GM23248 (cell line): ENCODE data around the gene TBKBP1. TPM values are rescaled to one million over a fixed set of nuclear protein-coding genes. Genes with fewer than 3 reads are reported as not detected.

ENCODE experiments used
- DNase-seq: peaks from one replicate; pipeline ENCODE4 v3.0.0-alpha.2; 2015
- H2AFZ ChIP-seq: fragments of 200-600 bp; sonication (generic); 2 replicates; pipeline ENCODE4 v1.6.1; 2016; ENCODE audit warnings: antibody characterized with exemption
- H3F3A ChIP-seq: fragments of 200-600 bp; sonication (generic); 2 replicates; pipeline ENCODE4 v1.6.1; 2016; ENCODE audit warnings: mild to moderate bottlenecking, antibody characterized with exemption, mixed run types; ENCODE audit not compliant: insufficient read depth
- H3K27ac ChIP-seq: fragments of 200-600 bp; sonication (generic); 2 replicates; pipeline ENCODE4 v1.5.1; 2016; ENCODE audit warnings: mild to moderate bottlenecking
- H3K27me3 ChIP-seq: fragments of 200-600 bp; sonication (generic); replicated peaks from 2 replicates; pipeline ENCODE4 v1.6.1; 2016; ENCODE audit warnings: mild to moderate bottlenecking; ENCODE audit not compliant: insufficient read depth
- H3K36me3 ChIP-seq: fragments of 200-600 bp; sonication (generic); 2 replicates; pipeline ENCODE4 v1.6.1; 2016; ENCODE audit warnings: low read depth, mild to moderate bottlenecking
- H3K4me1 ChIP-seq: fragments of 200-600 bp; sonication (generic); 2 replicates; pipeline ENCODE4 v1.6.1; 2016; ENCODE audit warnings: mild to moderate bottlenecking; ENCODE audit not compliant: insufficient read depth
- H3K4me2 ChIP-seq: fragments of 200-600 bp; sonication (generic); one replicate; pipeline ENCODE4 v1.6.1; 2016; ENCODE audit warnings: mild to moderate bottlenecking; ENCODE audit not compliant: unreplicated experiment
- H3K4me3 ChIP-seq: fragments of 200-600 bp; sonication (generic); 2 replicates; pipeline ENCODE4 v1.5.1; 2016; ENCODE audit warnings: mild to moderate bottlenecking
- H3K79me2 ChIP-seq: fragments of 200-600 bp; sonication (generic); 2 replicates; pipeline ENCODE4 v1.6.1; 2016; ENCODE audit warnings: mild to moderate bottlenecking; ENCODE audit not compliant: insufficient read depth
- H3K9ac ChIP-seq: fragments of 200-600 bp; sonication (generic); 2 replicates; pipeline ENCODE4 v1.6.1; 2016; ENCODE audit warnings: mild to moderate bottlenecking
- H3K9me2 ChIP-seq: fragments of 200-600 bp; sonication (generic); 2 replicates; pipeline ENCODE4 v1.6.1; 2016; ENCODE audit warnings: mixed run types, mild to moderate bottlenecking, moderate library complexity; ENCODE audit not compliant: insufficient read depth
- H3K9me3 ChIP-seq: fragments of 200-600 bp; sonication (generic); one replicate; pipeline ENCODE4 v1.6.1; 2017; ENCODE audit warnings: low read depth
- H4K20me1 ChIP-seq: fragments of 200-600 bp; sonication (generic); 2 replicates; pipeline ENCODE4 v1.6.0; 2016; ENCODE audit not compliant: insufficient read depth
- EZH2 ChIP-seq: fragments of 200-600 bp; sonication (generic); IDR thresholded peaks from 2 replicates; pipeline ENCODE4 v1.6.1; 2018; ENCODE audit warnings: antibody characterized with exemption, mild to moderate bottlenecking; ENCODE audit not compliant: insufficient read depth, poor library complexity, severe bottlenecking
- EZH2phosphoT487 ChIP-seq: fragments of 200-600 bp; sonication (generic); IDR thresholded peaks from 2 replicates; pipeline ENCODE4 v1.6.1; 2018; ENCODE audit warnings: antibody characterized with exemption, moderate library complexity, mild to moderate bottlenecking, low read depth; ENCODE audit not compliant: insufficient read depth
- WGBS, 2 experiments: methylation state at CpG; one replicate each; pipeline ENCODE4 v1.1.6; 2015 to 2017; ENCODE audit warnings: low lambda C conversion rate in 2 of 2, low coverage in 1 of 2; ENCODE audit errors: missing lambda C conversion rate in 2 of 2; 5-methylcytosine and 5-hydroxymethylcytosine counted together
- in situ Hi-C: fragments of 300-500 bp; cut with MboI; formaldehyde crosslinking; loops from 2 replicates; pipeline ENCODE4 v1.15.0; 2020
- polyA plus RNA-seq: library from polyadenylated mRNA; unstranded; fragments of >200 nt; fragmentation: Nextera tagmentation; extraction: Ambion mirVana; gene quantifications from 2 replicates; pipeline ENCODE4 v1.2.1, GENCODE V29; 2016
- total RNA-seq: library from RNA; depleted of rRNA; stranded (reverse); fragments of >200 nt; shearing (Covaris generic); gene quantifications from 2 replicates; pipeline ENCODE4 v1.2.3, GENCODE V29; 2014

Gene TBKBP1
- total and polyA plus RNA-seq, 2 experiments from 2014 or later = 1.1 to 12.3 TPM

DNA sequence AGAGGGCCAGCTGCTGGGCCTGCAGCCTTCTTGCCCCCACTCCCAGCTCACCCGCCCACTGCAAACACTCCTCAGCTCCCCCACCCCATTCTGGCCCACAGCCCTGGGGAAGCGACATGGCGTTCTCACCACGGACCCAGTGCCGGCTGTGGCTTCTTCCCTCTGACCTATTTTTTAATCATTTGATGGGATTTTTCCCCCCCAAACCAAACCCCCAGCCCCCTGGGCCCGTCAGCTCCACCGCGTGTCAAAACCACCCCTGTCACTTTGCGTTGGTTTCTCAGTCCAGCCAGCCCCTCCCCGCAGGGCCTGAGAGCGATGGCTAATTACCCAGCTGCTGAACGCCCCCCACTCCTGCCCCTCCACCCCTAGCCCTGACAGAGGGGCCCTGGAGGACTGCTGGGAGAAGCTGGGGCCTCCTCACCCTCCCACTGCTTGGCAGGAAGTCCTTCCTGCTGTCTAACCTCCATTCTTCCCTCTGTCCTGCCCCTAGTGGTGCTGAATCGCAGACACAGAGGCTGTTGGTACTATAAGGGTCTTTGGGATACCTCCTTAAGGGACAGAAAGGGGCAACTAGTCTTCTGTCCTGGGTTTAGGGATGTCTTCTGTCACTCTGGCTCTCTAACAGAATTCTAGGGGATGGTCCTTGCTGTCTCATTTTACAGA is 31.6 kb downstream of the TBKBP1 start:
- Histone ChIP-seq H3K27ac (no peak overlapping the region), H3K27me3 (peaks cover 57% of the 10 kb centered on the region), H3K4me2 (no peak overlapping the region), H3K9me2 (no peaks in the 10 kb centered on the region), H3K9ac (no peak overlapping the region), H4K20me1 (no peaks in the 10 kb centered on the region), H3F3A (no peaks in the 10 kb centered on the region), H3K36me3 (no peaks in the 10 kb centered on the region), H3K79me2 (no peaks in the 10 kb centered on the region), H3K4me1 (peaks cover 6% of the 10 kb centered on the region; the same call in 1 of the 2 replicates), H3K4me3 (no peak overlapping the region), H3K9me3 (no peaks in the 10 kb centered on the region), H2AFZ (no peak overlapping the region)
- in situ Hi-C loops = no loop called here
- no peak for TF ChIP-seq EZH2
- TF ChIP-seq EZH2phosphoT487 = no peak
- DNase-seq = no peak
- 61 to 63% methylated on average over 12 to 13 of the region's 13 CpGs for WGBS, 2 experiments

GRCh38 chr17:47726796-47727703 is 33.1 kb downstream of the TBKBP1 start:
- in situ Hi-C loops = no loop called here
- H3F3A ChIP-seq = no peaks in the 10 kb centered on the region
- H3K9me3 ChIP-seq = no peaks in the 10 kb centered on the region
- TF ChIP-seq EZH2 (no peak), EZH2phosphoT487 (no peak)
- no peaks in the 10 kb centered on the region for H4K20me1 ChIP-seq
- H2AFZ ChIP-seq = no peak overlapping the region
- H3K4me1 ChIP-seq = no peaks in the 10 kb centered on the region
- WGBS, 2 experiments = 74 to 78% methylated on average over 12 of the region's 12 CpGs
- H3K9ac ChIP-seq = no peak overlapping the region
- no peaks in the 10 kb centered on the region for H3K36me3 ChIP-seq
- no peak overlapping the region for H3K4me3 ChIP-seq
- H3K27me3 ChIP-seq = peaks cover 58% of the 10 kb centered on the region
- DNase-seq = no peak
- H3K4me2 ChIP-seq = no peak overlapping the region
- H3K9me2 ChIP-seq = no peaks in the 10 kb centered on the region
- H3K27ac ChIP-seq = no peak overlapping the region
- H3K79me2 ChIP-seq = no peaks in the 10 kb centered on the region

DNA sequence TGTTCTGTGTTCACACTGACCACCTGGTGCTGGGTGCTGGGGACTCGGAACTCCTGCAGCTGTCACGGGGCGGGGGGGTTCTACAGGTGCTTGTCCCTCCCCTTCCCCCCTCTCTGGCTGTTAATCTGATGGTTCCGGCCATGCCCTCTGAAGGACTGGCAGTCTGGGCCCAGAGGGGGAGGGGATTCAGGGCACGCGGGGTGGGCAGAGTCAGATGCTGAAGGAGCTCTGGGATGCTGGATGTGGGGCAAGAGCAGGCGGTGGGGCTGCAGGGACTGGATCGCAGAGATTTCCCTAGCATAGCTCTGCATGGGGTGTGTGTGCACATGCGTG is 33.7 kb downstream of the TBKBP1 start:
- Histone ChIP-seq H3K4me3 (no peak overlapping the region), H3K9me2 (no peaks in the 10 kb centered on the region), H3K27ac (no peak overlapping the region), H3K9me3 (no peaks in the 10 kb centered on the region), H3K79me2 (no peaks in the 10 kb centered on the region), H2AFZ (no peak overlapping the region), H3K9ac (no peak overlapping the region), H3F3A (no peaks in the 10 kb centered on the region), H3K4me1 (no peaks in the 10 kb centered on the region), H3K27me3 (peaks cover 60% of the 10 kb centered on the region), H3K4me2 (no peak overlapping the region), H3K36me3 (no peaks in the 10 kb centered on the region), H4K20me1 (no peaks in the 10 kb centered on the region)
- in situ Hi-C loops = no loop called here
- no peak for DNase-seq
- WGBS, 2 experiments = 37 to 55% methylated on average over 8 to 9 of the region's 9 CpGs
- TF ChIP-seq EZH2 = no peak
- no peak for TF ChIP-seq EZH2phosphoT487

DNA sequence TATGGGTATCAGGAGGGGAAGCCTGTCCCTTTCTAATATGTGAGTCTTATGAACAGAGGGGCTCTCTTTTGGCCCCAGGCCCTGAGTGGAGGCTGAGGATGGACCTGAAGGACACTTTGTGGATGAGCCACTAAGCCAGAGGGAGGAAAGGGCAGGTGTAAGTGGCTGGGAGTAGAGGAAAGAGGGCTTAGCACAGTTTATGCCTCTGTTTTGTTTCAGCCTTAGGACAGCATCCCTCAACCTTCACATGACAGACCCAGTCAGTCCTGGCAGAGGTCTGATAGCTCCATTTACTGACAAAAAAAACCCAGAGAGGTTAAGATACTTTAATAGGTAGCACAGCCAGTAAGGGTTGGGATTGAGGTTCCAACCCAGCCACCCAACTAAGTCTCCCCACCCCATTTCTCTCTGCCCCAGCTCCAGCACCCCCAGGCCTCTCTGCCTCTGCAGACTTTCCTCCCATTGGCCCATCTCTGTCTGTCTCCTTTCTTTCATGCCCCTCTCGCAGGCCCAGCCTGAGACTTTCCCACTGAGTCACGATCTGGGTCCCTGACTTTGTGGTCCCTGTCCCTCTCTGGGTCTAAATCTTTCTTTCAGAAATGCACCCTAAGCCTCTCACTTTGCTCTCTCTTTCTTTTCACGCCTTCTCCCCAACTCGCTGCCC is 34.4 kb downstream of the TBKBP1 start:
- in situ Hi-C loops = no loop called here
- H3K9me3 ChIP-seq = no peaks in the 10 kb centered on the region
- H3K27me3 ChIP-seq = peaks cover 60% of the 10 kb centered on the region
- no peaks in the 10 kb centered on the region for H4K20me1 ChIP-seq
- no peak overlapping the region for H3K27ac ChIP-seq
- 66% methylated on average over 4 of the region's 4 CpGs for whole genome bisulfite sequencing, 2 experiments
- no peak overlapping the region for H3K4me2 ChIP-seq
- H3K4me1 ChIP-seq = no peaks in the 10 kb centered on the region
- H3K9ac ChIP-seq = no peak overlapping the region
- DNase-seq = no peak
- no peaks in the 10 kb centered on the region for H3K9me2 ChIP-seq
- H3K36me3 ChIP-seq = no peaks in the 10 kb centered on the region
- H3F3A ChIP-seq = no peaks in the 10 kb centered on the region
- no peaks in the 10 kb centered on the region for H3K79me2 ChIP-seq
- no peak overlapping the region for H2AFZ ChIP-seq
- TF ChIP-seq EZH2 (no peak), EZH2phosphoT487 (no peak)
- no peak overlapping the region for H3K4me3 ChIP-seq
